ENCODE measurements around the gene SYNE1.

DNA sequence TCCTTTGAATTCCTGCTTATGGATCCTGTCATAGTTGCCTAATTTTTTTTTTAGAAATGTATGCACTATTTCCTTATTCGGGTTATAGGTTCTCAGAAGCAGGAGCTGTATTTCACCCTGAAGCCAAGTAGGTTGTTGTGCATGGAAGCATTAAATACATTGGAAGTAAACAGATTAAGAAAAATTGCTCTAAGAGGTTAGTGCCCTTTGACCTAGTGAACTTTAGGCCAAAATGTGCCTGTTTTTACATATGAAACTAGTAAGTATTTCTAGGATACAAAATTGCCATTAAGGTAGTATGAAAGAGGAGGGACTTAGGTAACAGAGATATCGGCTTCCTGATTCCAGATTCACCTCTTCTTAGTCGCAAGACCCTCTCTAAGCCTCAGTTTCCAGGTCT lies 377.9 kb downstream of the SYNE1 start:
- no peak for TF ChIP-seq GATA3 (IDR thresholded peaks at IDR 0.05; ENCODE audit: low read depth, low read length)
- no peak for TF ChIP-seq GATA2 (IDR thresholded peaks at IDR 0.05; ENCODE audit: low read depth, low read length)

Data from SH-SY5Y (cell line).